HL-60 (cell line): ENCODE measurements around the gene ZNF782.
"Not testable (repeated sequence)": the region's sequence is repeated elsewhere in the genome, so short reads cannot be mapped to it uniquely, and the experiment has no call there.

Experiments used
- DNase-seq, 2 experiments: peaks; one replicate each; pipeline ENCODE4 v3.0.0-alpha.2; 2010 to 2020; ENCODE audit warnings: low read depth in 1 of 2, low spot score in 1 of 2
- H3K27ac ChIP-seq: fragments of 250-450 bp; sonication (Bioruptor Pico); replicated peaks from 2 replicates; pipeline ENCODE4 v1.5.1; 2020; ENCODE audit warnings: mild to moderate bottlenecking, moderate library complexity
- H3K27me3 ChIP-seq: fragments of 250-450 bp; sonication (Bioruptor Pico); 2 replicates; pipeline ENCODE4 v1.5.1; 2021; ENCODE audit warnings: mild to moderate bottlenecking, moderate library complexity; ENCODE audit not compliant: insufficient read depth, poor library complexity, severe bottlenecking
- H3K4me3 ChIP-seq: replicated peaks from 2 replicates; pipeline ENCODE4 v1.5.1; 2011; ENCODE audit warnings: mild to moderate bottlenecking, control low read depth, low read length; ENCODE audit not compliant: insufficient read depth
- CTCF ChIP-seq: IDR thresholded peaks from one replicate; pipeline ENCODE4 v1.5.1; 2011; ENCODE audit warnings: low read length, control low read depth, inconsistent platforms; ENCODE audit not compliant: insufficient read depth
- GABPA ChIP-seq: IDR thresholded peaks from 2 replicates; pipeline ENCODE4 v1.6.1; 2012; ENCODE audit warnings: low read depth
- POLR2AphosphoS5 ChIP-seq: IDR thresholded peaks from 2 replicates; pipeline ENCODE4 v1.6.1; 2012; ENCODE audit warnings: low read depth
- SPI1 ChIP-seq: IDR thresholded peaks from 2 replicates; pipeline ENCODE4 v1.6.1; 2012; ENCODE audit warnings: low read depth, mild to moderate bottlenecking, borderline replicate concordance
- TF ChIP-seq, protein P1 (sequence below): IDR thresholded peaks from 2 replicates; pipeline ENCODE4 v1.6.1; 2012; ENCODE audit warnings: low read depth; ENCODE audit not compliant: insufficient replicate concordance

The ZNF782 gene

GRCh38 chr9:96817973-96818372, 36.3 kb downstream of the ZNF782 start:
- Histone ChIP-seq H3K4me3 (no peak overlapping the region), H3K27ac (no peak overlapping the region), H3K27me3 (no peaks in the 10 kb centered on the region)
- no peak for DNase-seq
- TF ChIP-seq POLR2AphosphoS5 (no peak), SPI1 (no peak), CTCF (no peak), GABPA (no peak)
- TF ChIP-seq, protein P1, sequence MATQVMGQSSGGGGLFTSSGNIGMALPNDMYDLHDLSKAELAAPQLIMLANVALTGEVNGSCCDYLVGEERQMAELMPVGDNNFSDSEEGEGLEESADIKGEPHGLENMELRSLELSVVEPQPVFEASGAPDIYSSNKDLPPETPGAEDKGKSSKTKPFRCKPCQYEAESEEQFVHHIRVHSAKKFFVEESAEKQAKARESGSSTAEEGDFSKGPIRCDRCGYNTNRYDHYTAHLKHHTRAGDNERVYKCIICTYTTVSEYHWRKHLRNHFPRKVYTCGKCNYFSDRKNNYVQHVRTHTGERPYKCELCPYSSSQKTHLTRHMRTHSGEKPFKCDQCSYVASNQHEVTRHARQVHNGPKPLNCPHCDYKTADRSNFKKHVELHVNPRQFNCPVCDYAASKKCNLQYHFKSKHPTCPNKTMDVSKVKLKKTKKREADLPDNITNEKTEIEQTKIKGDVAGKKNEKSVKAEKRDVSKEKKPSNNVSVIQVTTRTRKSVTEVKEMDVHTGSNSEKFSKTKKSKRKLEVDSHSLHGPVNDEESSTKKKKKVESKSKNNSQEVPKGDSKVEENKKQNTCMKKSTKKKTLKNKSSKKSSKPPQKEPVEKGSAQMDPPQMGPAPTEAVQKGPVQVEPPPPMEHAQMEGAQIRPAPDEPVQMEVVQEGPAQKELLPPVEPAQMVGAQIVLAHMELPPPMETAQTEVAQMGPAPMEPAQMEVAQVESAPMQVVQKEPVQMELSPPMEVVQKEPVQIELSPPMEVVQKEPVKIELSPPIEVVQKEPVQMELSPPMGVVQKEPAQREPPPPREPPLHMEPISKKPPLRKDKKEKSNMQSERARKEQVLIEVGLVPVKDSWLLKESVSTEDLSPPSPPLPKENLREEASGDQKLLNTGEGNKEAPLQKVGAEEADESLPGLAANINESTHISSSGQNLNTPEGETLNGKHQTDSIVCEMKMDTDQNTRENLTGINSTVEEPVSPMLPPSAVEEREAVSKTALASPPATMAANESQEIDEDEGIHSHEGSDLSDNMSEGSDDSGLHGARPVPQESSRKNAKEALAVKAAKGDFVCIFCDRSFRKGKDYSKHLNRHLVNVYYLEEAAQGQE = no peak

GRCh38 chr9:96813607-96814006, 40.7 kb downstream of the ZNF782 start:
- Histone ChIP-seq H3K27ac (no peak overlapping the region), H3K4me3 (no peak overlapping the region), H3K27me3 (no peaks in the 10 kb centered on the region)
- TF ChIP-seq SPI1 (no peak), GABPA (no peak), POLR2AphosphoS5 (no peak), CTCF (no peak)
- no peak for DNase-seq

GRCh38 chr9:96798959-96799358, 55.4 kb downstream of the ZNF782 start:
- not testable (repeated sequence) for DNase-seq, H3K4me3 ChIP-seq, H3K27ac ChIP-seq, H3K27me3 ChIP-seq

GRCh38 chr9:96784021-96784420, 70.3 kb downstream of the ZNF782 start:
- no peak for DNase-seq
- no peak overlapping the region for H3K27ac ChIP-seq
- no peak for TF ChIP-seq SPI1
- TF ChIP-seq GABPA = no peak
- TF ChIP-seq POLR2AphosphoS5 = no peak
- no peak for TF ChIP-seq CTCF
- no peaks in the 10 kb centered on the region for H3K27me3 ChIP-seq
- no peak overlapping the region for H3K4me3 ChIP-seq

- Histone ChIP-seq H3K4me3 (no peak overlapping the region), H3K27me3 (no peaks in the 10 kb centered on the region), H3K27ac (no peak overlapping the region)
- DNase-seq = no peak
- TF ChIP-seq SPI1 (no peak), CTCF (no peak), POLR2AphosphoS5 (no peak), GABPA (no peak)
- TF ChIP-seq, protein P1 = no peak
Measured at GRCh38 chr9:96782235-96782634, 72.1 kb downstream of the ZNF782 start.
